Lower leg skin (tissue), 4 donors: Measurements from ENCODE around the gene PRICKLE4. TPM values are rescaled to one million over a fixed set of nuclear protein-coding genes. Genes with fewer than 3 reads are reported as not detected.

Experiments
- DNase-seq, 2 donors: peaks; one replicate each; pipeline ENCODE4 v3.0.0-alpha.2; 2019; ENCODE audit warnings: low spot score in 2 of 2
- H3K4me3 ChIP-seq: fragments of 200-600 bp; sonication (generic); 2 replicates; pipeline ENCODE4 v1.5.1; 2017; ENCODE audit warnings: mild to moderate bottlenecking, low read depth; ENCODE audit not compliant: poor library complexity, severe bottlenecking
- POLR2A ChIP-seq, 2 donors: fragments of 450-650 bp; IDR thresholded peaks; one replicate each; pipeline ENCODE4 v1.6.1; 2016 to 2017; ENCODE audit warnings: antibody characterized with exemption in 2 of 2, mild to moderate bottlenecking in 1 of 2, moderate library complexity in 1 of 2
- WGBS, 2 donors: methylation state at CpG; one replicate each; pipeline ENCODE4 v1.1.5; 2018; 5-methylcytosine and 5-hydroxymethylcytosine counted together
- intact Hi-C: fragments of 100-400 bp; cut with DNase I; formaldehyde crosslinking; loops from one replicate; pipeline ENCODE4 v1.15.0; 2023; ENCODE audit warnings: low total_unique reads
- total RNA-seq, 4 donors: library from RNA; depleted of rRNA; stranded (reverse); fragments of >200 nt; gene quantifications; one replicate each; pipeline ENCODE4 v1.1.0, GENCODE V29; 2016
- TF ChIP-seq, protein P1 (sequence below), 3 donors: fragments of 450-650 bp; IDR thresholded peaks; one replicate each; pipeline ENCODE4 v1.5.1; 2016; ENCODE audit warnings: antibody characterized with exemption in 3 of 3, mild to moderate bottlenecking in 3 of 3, moderate library complexity in 2 of 3

PRICKLE4 gene
- total RNA-seq, 4 donors from 2014 or later: 3.2 to 5.0 (median 3.9) TPM

DNA sequence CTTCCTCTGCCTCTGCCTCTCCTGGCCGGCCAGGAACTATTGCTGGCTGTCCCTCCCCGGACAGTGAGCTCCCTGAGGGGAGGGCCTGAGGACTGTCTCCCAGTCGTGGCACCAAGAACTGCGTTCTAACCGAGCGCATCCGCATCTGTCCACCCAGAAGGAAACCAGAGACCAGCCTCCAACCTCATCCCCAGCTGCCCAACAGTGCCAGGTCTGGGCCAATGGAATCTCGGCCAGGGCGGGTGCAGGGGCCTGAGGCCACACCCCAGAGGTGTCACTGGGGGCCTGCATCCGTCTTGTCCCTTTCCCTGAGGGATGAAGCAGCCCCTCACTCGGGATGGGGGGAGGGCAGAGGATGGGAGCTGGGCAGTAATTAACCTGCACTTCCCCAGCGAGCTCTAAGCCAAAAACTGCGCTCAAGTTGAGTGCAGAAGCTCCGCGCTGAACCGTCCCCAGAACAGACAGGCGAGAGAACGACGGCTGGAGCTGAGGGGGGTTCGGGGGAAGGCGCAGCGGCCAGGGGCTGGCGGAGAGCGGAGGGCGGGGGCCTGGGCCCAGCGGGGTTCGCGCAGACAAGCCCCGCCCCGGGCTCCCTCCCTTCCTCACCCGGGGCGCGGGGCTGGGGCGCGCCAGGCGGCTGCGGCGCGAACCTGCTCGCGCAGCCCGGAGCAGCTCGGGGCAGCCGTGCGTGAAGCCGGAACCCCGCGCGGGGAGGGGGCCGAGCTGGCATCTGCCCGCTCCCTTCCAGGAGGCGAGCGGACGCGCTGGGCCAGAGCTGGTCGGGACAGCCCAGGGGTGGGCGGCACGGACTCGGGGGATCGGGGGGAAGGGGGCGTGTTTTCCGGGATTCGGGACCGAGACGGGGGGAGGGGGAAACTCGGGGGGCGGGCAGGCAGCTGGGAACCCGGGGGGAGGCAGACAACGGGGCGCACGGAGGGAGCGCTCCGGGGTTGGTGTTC is 46.6 kb upstream of the PRICKLE4 start:
- TF ChIP-seq POLR2A (IDR thresholded peaks at IDR 0.05): no peak
- TF ChIP-seq, protein P1, sequence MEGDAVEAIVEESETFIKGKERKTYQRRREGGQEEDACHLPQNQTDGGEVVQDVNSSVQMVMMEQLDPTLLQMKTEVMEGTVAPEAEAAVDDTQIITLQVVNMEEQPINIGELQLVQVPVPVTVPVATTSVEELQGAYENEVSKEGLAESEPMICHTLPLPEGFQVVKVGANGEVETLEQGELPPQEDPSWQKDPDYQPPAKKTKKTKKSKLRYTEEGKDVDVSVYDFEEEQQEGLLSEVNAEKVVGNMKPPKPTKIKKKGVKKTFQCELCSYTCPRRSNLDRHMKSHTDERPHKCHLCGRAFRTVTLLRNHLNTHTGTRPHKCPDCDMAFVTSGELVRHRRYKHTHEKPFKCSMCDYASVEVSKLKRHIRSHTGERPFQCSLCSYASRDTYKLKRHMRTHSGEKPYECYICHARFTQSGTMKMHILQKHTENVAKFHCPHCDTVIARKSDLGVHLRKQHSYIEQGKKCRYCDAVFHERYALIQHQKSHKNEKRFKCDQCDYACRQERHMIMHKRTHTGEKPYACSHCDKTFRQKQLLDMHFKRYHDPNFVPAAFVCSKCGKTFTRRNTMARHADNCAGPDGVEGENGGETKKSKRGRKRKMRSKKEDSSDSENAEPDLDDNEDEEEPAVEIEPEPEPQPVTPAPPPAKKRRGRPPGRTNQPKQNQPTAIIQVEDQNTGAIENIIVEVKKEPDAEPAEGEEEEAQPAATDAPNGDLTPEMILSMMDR (IDR thresholded peaks at IDR 0.05): no peak
- H3K4me3 ChIP-seq: peak overlapping the region; percentile 58
- intact Hi-C loops: no loop called here
- peak; percentile 58 to 94 for DNase-seq
- 2 to 6% methylated on average over 25 to 37 of the region's 73 CpGs for WGBS, 2 donors

DNA sequence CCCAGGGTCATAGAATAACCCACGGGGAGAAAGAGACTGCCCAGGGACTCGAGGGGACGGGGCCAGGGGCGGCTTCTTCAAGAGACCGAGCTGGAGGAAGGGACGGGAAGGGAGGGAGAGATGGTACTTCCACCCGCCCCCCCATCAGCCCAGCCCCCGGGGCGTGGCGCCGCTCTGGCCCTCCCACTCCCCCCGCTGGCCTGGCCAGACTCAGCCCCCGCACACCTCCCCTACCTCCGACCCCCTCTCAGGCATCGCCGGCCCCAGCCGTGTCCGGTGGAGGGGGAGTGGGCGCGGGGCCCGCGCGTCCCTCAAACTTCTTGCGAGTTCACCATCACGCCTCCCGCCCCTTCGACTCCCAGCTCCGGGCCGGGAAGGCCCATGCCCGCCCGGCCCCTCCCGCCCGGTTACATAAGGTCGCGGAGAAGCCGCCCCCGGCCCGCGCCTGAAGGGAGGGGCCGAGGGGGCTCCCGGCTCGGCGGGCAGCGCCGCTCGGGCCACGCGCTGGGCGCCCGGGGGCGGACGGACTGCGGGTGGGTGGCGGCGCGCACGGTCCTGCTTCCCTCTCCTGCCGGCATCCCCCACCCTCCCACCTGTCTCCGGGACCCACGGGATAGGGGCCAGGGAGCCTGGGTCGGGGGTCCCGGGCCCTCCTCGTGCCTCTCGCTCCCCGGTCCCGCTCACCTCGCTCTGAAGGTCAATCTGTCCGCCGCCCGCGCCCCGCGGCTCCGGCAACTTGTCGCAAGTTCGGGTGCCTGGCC is 45.7 kb upstream of the PRICKLE4 start:
- peak overlapping the region; percentile 58 for H3K4me3 ChIP-seq
- 0% methylated on average over 5 to 36 of the region's 76 CpGs for WGBS, 2 donors
- peak; percentile 80 to 96 for DNase-seq
- TF ChIP-seq, protein P1 (IDR thresholded peaks at IDR 0.05): no peak
- TF ChIP-seq POLR2A (IDR thresholded peaks at IDR 0.05): no peak
- intact Hi-C loops: no loop called here

DNA sequence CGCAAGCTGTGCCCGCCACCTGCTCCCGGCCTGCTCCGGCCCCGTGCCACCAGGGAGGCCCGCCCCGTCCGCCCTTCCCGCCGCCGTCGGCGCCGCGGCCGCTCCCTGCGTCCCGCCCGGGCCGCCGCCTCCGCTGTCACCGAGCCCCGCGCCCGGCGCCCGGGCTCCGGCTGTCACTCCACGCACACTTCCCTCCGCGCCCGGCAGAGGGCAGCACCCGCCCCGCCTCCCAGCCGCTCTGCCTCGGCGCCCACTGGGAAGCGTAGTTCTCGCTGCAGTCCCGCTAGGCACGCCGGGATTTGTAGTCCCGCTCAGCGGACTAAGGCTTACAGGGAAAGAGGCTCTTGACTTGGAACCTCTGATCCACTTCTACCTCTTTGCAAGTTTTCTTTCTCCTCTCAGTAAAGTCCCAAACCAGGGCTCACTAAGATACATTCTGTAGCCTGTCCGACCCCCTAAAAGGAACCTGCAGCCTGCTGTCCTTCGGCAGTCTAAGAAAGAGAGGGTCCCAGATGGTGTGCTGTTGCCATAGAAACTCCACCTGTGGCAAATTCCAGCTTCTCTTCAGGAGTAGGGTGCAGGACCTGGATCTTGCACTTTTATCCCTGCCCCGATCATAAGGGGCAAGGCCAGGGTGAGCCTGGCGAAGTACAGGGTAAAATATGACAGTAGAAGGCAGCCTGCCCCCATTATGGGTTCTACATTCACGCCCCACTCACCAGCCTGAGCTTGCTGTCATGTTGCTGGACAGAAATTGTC is 45.0 kb upstream of the PRICKLE4 start, which contains the start of gene TFEB:
TFEB (minus strand) TSS at position 182 of the 759 bp plus-strand sequence. CDS start 44,395 bp downstream, outside the sequence.
- TF ChIP-seq POLR2A (IDR thresholded peaks at IDR 0.05): no peak
- TF ChIP-seq, protein P1 (IDR thresholded peaks at IDR 0.05): no peak
- DNase-seq: peak; percentile 93 to 99
- H3K4me3 ChIP-seq: peak within 1 kb of the TSS; percentile 58
- intact Hi-C loops: no loop called here
- WGBS, 2 donors: 7 to 10% methylated on average over 35 to 50 of the region's 50 CpGs

DNA sequence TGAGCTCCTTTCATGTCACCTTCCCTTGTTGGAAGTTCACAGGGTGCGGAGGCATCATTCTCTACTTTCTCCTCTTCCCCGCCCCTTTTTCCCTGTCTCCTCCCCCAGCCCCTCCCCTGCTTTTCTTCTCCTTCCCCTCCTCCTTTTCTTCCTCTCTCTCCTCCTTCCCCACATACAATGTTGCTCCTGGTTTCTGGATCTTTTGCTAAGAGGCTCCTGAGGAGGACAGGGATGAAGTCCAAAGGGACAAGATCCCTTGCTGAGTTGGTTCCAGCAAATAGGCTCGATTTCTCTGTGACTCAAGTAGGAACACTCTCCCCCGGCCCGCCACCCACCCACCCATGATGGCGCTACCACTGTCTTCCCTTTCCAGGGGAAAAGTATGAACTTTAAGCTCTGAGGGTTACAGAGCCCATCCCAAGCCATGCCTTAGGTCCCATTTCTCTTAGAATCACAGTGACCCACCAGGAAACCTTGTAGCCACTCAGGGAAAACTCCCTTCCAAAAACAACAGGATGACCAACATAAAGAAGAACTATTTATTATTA is 44.3 kb upstream of the PRICKLE4 start:
- TF ChIP-seq, protein P1 (IDR thresholded peaks at IDR 0.05): no peak
- no peak for TF ChIP-seq POLR2A (IDR thresholded peaks at IDR 0.05)
- intact Hi-C loops: no loop called here
- no peak for DNase-seq
- 66 to 74% methylated on average over 6 of the region's 6 CpGs for WGBS, 2 donors
- no peak overlapping the region for H3K4me3 ChIP-seq
